HG02973 (cell line): ENCODE data around the gene DOCK8.
A peak's percentile ranks its signal among the peaks of the same experiment; 100 is the strongest.

Experiments
- ATAC-seq: cut with Tn5 transposase; IDR thresholded peaks from one replicate; pipeline ENCODE4 v1.9.1; 2021; ENCODE audit warnings: moderate library complexity; ENCODE audit not compliant: unreplicated experiment

DOCK8 gene

GRCh38 chr9:487429-487828 lies 272.8 kb downstream of the DOCK8 start:
- no peak for ATAC-seq

GRCh38 chr9:488448-488847 lies 273.8 kb downstream of the DOCK8 start:
- no peak for ATAC-seq

GRCh38 chr9:489198-490197 lies 274.8 kb downstream of the DOCK8 start:
- no peak for ATAC-seq

- no peak for ATAC-seq
Observed at GRCh38 chr9:494764-495163, 280.1 kb downstream of the DOCK8 start.

- no peak for ATAC-seq
Observed at GRCh38 chr9:495739-496138, 281.1 kb downstream of the DOCK8 start.

GRCh38 chr9:503326-503725 lies 288.7 kb downstream of the DOCK8 start:
- no peak for ATAC-seq

- ATAC-seq: peak; percentile 87
Observed at GRCh38 chr9:503881-504852, 289.5 kb downstream of the DOCK8 start, which contains the start of gene KANK1. Gene KANK1 (plus strand): TSS chr9:504695.

GRCh38 chr9:504921-505740 lies 290.5 kb downstream of the DOCK8 start:
- ATAC-seq: peak; percentile 27

- ATAC-seq: no peak
Observed at GRCh38 chr9:505741-506059, 291.0 kb downstream of the DOCK8 start.

GRCh38 chr9:506281-506680 lies 291.6 kb downstream of the DOCK8 start:
- ATAC-seq: no peak

GRCh38 chr9:511861-512260 lies 297.2 kb downstream of the DOCK8 start:
- no peak for ATAC-seq

GRCh38 chr9:512555-513272 lies 298.0 kb downstream of the DOCK8 start:
- no peak for ATAC-seq
